Endothelial cell of umbilical vein (primary cell): ENCODE measurements around the gene JARID2.

Experiments
- CTCF ChIP-seq, 2 donors: IDR thresholded peaks; 1 replicate in 1 of 2; 2 replicates in 1 of 2; pipeline ENCODE4 v1.5.1; 2011; ENCODE audit warnings: low read length in 2 of 2, mild to moderate bottlenecking in 2 of 2, moderate library complexity in 2 of 2, control low read depth in 1 of 2, inconsistent platforms in 1 of 2, low read depth in 1 of 2; ENCODE audit not compliant: insufficient read depth in 1 of 2; ENCODE audit errors: extremely low read depth in 1 of 2
- POLR2A ChIP-seq: IDR thresholded peaks from 2 replicates; pipeline ENCODE4 v1.6.1; 2012; ENCODE audit warnings: low read depth, mild to moderate bottlenecking, control low read depth, low read length
- POLR2AphosphoS5 ChIP-seq: IDR thresholded peaks from 2 replicates; pipeline ENCODE4 v1.6.1; 2012; ENCODE audit warnings: low read depth, mild to moderate bottlenecking, control low read depth, low read length, moderate library complexity; ENCODE audit not compliant: insufficient read depth

GRCh38 chr6:15501826-15502445 lies 256.1 kb downstream of the JARID2 start:
- TF ChIP-seq POLR2AphosphoS5 (no peak), CTCF (IDR thresholded peaks at IDR 0.05; ENCODE audit: extremely low read depth in 1 of 2, insufficient read depth in 1 of 2, low read depth in 1 of 2, low read length in 2 of 2) (no peak), POLR2A (no peak)
